ENCODE results near the gene INHBC.

DNA sequence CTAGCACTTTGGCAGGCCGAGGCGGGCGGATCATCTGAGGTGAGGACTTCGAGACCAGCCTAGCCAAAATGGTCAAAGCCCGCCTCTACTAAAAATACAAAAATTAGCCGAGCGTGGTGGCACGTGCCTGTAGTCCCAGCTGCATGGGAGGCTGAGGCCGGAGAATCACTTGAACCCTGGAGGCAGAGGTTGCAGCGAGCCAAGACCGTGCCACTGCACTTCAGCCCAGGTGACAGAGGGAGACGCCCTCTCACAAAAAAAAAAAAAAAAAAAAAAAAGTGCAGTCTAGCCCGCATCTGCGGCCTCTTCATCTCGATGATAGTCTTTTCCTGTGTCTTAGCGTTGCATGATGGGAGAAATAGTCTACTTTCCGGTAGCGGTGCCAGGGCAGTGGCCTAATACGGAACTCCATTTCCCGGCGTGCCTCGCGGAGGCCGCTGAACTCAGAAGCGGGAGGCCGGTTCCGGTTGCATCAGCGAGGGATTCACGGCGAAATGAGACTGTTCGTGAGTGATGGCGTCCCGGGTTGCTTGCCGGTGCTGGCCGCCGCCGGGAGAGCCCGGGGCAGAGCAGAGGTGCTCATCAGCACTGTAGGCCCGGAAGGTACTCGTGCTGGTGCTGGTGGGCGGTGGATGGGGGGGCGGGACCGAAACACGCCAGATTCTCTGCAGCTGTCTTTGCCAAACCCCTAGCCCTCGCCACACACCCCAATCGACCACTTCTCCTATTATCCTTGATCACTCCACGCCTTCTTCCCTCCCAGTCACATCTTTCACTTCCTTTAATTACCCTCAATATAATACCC, 53.2 kb downstream of the INHBC start, which contains the start of gene MARS1:
- no peak for TF ChIP-seq POLR2A (IDR thresholded peaks at IDR 0.05)
- TF ChIP-seq, protein P1, sequence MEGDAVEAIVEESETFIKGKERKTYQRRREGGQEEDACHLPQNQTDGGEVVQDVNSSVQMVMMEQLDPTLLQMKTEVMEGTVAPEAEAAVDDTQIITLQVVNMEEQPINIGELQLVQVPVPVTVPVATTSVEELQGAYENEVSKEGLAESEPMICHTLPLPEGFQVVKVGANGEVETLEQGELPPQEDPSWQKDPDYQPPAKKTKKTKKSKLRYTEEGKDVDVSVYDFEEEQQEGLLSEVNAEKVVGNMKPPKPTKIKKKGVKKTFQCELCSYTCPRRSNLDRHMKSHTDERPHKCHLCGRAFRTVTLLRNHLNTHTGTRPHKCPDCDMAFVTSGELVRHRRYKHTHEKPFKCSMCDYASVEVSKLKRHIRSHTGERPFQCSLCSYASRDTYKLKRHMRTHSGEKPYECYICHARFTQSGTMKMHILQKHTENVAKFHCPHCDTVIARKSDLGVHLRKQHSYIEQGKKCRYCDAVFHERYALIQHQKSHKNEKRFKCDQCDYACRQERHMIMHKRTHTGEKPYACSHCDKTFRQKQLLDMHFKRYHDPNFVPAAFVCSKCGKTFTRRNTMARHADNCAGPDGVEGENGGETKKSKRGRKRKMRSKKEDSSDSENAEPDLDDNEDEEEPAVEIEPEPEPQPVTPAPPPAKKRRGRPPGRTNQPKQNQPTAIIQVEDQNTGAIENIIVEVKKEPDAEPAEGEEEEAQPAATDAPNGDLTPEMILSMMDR (IDR thresholded peaks at IDR 0.05): peak in 1 of 7 experiments; percentile 33
- no peak for TF ChIP-seq EP300 (IDR thresholded peaks at IDR 0.05)
- TF ChIP-seq POLR2AphosphoS5 (IDR thresholded peaks at IDR 0.05): peak; percentile 90 to 97 (median 94)

Data from stomach (tissue), 4 donors.